Smooth muscle cell of the brain vasculature (primary cell): Measurements from ENCODE around the gene LIM2.
A peak's percentile ranks its signal among the peaks of the same experiment; 100 is the strongest.

Experiments used
- DNase-seq: peaks from one replicate; pipeline ENCODE4 v3.0.0-alpha.2; 2012; ENCODE audit warnings: low read depth, low spot score

LIM2 gene

DNA sequence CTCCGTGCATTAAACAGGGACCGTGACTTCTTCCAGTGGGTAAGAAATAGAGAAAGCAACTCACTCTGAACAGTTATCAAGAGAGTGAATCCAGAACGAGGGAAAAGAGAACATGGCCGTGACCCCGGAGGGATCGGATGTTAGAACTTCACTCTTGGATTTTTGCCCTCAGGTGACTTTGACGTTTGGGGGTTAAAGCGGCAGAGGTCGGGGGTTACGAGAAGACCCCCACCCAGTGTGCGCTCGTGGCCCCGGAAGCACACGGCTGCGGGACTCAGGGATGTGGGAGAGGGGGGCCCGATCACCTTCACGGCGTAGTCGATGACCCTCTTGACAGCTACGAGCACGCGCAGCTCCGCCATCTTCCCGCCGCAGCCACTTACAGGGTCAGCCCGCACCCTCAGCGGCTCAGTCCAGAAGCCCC lies 21.8 kb downstream of the LIM2 start, which contains the start of gene ETFB:
ETFB (minus strand) TSS at position 424 of the 424 bp plus-strand sequence; CDS start at position 362, 62 bp downstream.
- DNase-seq: no peak

- no peak for DNase-seq
Observed at GRCh38 chr19:51365211-51365964, 22.4 kb downstream of the LIM2 start.

DNA sequence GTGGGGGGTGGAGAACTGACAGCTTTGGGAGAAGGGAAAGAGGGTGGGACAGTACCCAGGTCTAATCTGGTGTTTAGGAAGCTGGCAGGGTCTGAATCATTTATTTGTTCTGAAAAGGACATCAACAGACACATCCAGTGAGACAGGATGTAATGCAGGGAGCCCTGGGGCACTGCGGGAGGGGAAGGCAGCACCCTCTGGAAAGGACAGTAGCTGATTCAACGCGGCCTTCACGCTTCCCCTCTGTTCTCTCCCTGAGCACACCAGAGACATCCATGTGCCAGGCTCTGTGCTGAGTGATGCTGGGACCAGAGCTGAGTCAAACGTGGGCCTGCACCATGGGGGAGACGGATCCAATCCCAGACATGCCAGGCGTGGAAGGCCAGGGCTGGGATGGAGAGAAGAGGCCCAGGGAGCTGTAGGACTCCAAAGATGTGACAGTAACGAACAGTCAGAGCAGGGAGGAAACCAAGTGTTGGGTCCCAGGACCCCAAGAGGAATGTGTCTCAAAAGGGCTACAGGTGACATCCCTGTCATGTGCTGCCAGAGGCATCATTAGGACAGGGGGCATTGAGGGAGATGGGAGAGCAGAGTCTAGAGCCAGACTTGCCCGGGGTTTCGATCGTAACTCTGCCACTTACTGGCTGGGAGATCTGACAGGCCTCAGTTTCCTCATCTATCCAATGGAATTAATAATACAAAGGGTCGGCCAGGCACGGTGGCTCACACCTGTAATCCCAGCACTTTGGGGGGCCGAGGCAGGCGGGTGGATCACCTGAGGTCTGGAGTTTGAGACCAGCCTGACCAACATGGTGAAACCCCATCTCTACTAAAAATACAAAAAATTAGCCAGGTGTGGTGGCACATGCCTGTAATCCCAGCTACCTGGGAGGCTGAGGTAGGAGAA lies 23.3 kb downstream of the LIM2 start:
- no peak for DNase-seq

DNA sequence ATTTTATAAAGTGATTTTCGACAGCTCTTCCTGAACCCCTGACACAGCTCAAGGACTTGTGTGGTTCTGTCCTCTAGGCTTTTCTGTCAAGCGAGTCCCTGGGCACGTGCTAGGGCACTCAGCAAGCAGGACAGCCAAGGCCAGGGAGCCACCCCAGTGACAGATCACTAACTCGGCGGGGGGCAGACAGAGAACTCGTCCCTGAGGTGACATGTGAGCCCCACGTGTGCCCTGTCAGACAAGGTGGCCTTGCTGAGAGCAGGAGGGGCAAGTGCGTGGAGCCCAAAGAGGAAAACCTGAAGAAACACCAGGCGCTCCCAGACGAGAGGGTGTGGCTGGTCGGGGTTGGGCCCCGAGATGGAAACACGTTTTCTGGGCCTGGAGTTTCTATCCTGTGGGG lies 26.5 kb downstream of the LIM2 start:
- DNase-seq: no peak

DNA sequence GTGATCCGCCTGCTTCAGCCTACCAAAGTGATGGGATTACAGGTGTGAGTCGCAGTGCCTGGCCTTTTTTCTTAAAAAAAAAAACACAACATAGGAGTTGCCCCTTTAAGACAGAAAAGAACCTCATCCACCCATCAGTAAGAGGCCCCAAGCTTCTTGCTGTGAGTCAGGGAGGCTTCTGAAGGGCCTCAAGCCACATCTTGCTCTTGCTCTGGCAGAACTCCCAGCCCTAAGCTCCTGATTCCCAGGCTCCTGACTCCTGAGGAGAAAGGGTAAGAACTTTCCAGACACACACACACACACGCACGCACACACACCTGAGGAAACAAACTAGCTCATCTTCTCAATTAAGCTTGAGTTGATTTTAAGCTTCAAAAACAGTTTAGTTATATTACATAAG lies 28.5 kb downstream of the LIM2 start:
- DNase-seq: peak; percentile 92

DNA sequence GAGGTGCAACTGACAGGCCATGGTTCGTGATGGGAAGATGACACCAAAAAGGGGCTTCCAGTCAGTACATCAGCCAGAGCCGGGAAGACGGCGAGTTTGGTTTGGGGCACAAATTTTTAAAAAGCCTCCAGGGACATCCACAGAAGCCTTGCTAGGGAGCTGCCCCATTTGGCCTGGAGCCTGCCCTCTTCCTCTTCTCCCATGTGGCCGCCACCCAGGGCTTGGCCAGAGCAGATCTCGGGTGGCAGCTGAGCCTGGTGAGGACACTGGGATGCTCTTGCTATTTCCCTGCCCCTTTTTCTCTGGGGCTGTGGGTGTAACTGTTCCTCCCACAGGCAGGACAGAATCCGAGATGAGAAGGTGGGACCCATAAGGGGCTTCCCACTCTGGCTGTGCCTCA lies 29.8 kb downstream of the LIM2 start:
- DNase-seq: no peak

- no peak for DNase-seq
Observed at GRCh38 chr19:51356159-51356801, 31.5 kb downstream of the LIM2 start.

- DNase-seq: no peak
Observed at GRCh38 chr19:51354742-51355148, 33.0 kb downstream of the LIM2 start.

DNA sequence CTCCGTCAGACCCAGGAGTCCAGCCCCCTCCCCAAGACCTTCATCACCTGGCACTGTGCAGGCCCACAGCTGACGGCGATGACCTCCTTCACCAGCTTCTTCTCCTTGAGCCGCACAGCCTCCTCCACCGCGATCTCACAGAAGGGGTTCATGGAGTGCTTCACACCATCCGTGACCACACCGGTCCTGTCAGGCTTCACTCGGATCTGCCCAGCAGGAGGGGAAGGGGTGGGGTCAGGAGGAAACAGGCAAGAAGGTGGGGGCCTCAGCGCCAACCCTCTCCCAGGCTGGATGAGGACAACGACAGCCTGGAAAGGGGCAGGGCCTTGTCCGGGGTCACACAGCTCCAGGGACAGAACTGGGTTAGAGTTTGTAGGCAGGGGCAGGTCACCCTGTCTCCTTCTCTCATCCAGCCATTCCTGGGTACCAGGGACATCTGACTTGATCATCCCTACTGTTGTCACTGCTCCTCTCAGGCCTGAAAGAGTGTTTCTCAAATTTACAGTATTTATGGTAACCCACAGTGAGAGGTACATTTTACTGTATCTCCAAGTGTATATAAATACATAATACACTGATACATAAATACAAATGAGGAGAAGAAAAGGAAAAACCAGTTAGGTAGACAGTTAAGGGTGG lies 33.6 kb downstream of the LIM2 start:
- no peak for DNase-seq

DNA sequence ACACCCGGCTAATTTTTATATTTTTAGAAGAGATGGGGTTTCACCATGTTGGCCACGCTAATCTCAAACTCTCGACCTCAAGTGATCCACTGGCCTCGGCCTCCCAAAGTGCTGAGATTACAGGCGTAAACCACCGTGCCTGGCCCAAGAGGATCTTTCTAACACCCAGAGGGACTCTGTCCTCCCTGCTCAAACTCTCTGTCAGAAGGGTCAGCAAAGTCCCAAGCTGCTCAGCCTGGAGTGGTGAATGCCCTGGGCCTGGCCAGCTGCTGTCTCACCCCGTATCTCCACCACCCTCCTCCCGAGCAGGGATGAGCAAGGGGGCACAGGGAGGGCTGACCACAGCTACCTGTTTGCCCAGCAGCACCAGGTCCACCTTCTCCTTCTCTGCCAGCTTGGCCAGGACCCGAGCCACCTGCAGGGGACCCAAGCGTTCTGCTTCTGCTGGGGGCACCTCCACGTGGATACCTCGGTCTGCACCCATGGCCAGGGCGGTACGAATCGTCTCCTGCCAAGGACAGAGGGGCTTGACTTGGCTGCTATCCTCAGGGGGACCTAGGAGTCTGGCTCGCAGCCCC lies 34.9 kb downstream of the LIM2 start:
- no peak for DNase-seq

DNA sequence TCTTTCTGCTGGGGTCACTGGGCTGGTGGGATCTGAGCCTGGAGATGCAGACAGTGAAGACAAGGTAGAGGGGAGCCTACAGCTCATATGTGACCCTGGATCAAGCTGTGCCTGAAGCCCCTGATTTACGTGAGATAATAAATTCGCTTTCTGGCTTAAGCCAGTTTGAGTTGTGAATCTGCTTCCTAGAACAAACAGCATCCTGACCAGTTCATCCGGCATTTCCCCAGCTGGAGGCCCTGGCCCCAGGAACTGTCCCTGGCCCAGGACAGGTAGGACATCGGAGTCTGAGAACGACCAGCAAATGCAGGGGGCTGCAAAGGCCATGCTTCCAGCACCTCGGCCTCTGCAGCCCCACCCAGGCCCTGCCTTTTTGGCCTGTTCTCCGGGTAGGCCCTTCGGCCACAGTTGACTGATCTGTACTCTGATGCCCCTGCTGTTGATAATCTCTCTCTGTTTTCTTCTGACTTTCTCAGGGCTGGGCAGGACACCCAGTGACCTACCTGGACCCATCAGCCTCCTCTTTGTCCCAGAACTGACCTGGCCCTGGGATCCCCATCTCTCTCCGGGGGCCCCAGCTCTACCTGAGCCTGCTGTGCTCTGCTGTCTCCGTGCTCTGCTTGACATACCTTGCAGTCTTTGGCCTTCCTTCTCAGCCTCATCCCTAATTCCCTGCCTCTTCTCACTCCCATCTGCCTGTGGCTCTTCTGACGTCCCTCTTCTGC lies 36.3 kb downstream of the LIM2 start:
- DNase-seq: no peak

GRCh38 chr19:51347209-51347928 lies 40.4 kb downstream of the LIM2 start:
- DNase-seq: no peak

- no peak for DNase-seq
Observed at GRCh38 chr19:51346742-51347141, 41.0 kb downstream of the LIM2 start.

DNA sequence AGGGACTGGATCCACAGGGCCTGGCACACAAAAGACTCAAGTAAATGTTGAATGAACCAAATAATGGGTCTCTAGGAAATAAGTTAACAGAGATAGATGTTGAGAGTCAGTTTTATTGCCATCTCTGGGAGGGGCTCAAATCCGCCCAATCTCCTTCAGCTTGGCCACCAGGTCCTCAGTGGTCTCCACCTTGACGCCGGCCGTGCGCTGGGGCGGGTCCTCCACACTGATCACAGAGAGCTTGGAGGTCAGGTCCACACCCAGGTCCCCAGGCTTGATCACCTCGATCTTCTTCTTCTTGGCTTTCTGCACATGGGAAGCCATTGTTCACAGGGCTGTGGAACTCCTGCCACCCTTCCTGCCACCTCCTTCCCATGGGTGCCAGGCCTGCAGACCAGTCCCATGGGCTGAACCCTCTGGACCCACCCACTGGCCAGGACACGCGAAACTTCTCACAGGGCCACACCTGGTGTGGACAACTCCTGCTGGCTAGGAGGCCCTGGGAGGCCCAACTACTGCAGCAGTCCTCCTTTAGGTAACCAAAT lies 42.6 kb downstream of the LIM2 start:
- DNase-seq: no peak

GRCh38 chr19:51342631-51343569 lies 44.9 kb downstream of the LIM2 start:
- DNase-seq: no peak

DNA sequence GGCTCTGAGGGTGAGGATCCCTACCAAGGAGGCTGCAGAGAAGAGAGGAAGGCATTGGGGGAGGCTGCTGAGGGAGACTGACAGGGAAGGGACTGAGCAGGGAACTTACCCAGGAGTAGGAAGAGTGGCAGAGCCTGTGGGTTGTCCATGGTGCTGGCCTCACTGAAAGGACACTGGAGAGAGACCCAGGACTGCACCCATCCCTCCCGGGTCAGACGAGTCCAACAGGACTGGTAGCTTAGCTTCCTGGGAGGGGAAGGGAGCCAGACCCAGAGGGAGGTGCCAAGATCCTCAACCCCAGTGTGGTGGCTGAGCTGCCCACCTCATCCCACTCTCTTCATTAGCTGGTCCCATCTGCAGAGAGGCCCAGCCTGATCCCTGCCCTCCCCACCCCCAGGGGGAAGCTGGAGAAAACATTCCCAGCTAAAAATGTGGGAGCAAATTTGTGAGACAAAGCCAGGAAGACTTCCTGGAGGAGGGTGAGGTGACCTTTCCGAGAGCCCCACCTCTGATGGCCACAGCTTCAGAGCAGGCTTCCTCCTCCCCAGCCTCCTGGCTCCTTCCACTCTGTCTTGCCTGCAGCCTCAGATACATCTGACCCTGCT lies 45.7 kb downstream of the LIM2 start, which contains the start of gene VSIG10L:
VSIG10L (minus strand) TSS at position 164 of the 605 bp plus-strand sequence; CDS start at position 149, 15 bp downstream.
- DNase-seq: no peak

DNA sequence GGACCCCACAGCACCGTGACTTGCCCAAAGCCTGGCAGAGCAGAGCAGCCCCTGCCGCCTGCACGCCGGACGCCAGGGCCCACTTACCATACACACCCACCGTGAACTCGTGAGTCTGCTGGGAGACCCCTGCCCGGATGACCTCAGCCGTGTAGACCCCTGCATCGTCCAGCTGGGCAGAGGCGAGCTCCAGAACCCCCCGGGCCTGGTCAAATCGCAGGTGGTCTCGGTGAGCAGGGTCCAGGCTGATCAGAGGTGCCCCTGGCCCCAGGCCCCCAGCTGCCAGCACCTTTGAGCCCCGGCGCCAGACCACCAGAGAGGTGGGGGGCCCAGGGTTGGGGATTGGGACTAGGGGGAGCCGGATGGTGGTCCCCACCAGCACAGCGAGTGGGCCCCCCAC lies 46.7 kb downstream of the LIM2 start:
- DNase-seq: no peak
